ENCODE measurements around the gene WDPCP.
"Not testable (repeated sequence)": the region's sequence is repeated elsewhere in the genome, so short reads cannot be mapped to it uniquely, and the experiment has no call there.

Gene WDPCP

DNA sequence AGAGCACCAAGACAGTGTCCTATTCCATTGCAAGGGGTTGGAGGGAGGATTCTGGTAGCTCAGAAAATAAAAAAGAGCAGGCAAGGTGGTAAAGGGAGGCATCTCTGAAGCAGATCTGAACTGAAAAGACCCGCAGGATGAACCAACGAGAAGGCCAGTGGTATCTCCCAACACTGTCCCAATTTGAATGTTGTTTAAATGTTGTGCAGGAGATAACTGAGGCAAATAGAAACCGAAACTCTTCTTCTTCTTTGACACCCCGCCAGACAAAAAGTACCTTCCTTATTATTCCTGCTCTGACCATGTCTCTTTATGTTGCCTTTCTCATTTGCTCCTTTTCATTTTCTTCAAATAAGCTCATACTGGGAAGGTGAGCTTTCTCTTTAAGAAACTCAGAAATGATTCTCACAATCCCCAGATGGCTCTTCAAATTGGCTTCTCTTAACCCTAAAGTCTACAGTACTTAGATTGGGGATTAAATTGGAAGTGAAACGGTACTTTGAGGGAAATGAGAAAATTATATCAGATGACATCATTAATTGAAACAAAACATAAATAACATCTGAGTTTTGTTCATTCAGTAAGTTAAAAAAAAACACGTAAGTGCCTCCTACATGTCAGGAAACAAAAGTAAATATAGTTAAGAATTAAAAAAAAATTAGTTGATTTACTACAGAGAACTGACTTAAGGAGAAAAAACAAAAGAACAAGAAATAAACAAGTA lies 143.6 kb downstream of the WDPCP start:
- no peak for DNase-seq (ENCODE audit: low spot score)

DNA sequence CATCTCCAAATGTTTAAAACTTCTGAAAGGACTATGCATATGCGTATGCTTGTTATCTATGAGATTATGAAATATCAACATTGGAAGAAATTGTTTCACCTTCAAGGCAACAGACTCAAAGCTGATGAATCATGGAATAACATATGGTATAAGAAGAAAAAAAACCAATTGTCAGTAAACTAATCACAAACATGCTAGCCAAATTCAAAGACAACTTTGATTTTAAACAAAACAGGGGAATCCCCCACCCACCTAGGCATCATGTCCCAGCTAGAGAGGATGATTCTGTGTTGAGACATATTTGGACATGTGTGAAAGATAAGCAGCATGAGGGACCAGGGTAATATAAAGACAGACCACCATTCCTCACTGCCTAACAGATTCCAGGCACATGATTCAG lies 147.7 kb downstream of the WDPCP start:
- no peak for DNase-seq (ENCODE audit: low spot score)

DNA sequence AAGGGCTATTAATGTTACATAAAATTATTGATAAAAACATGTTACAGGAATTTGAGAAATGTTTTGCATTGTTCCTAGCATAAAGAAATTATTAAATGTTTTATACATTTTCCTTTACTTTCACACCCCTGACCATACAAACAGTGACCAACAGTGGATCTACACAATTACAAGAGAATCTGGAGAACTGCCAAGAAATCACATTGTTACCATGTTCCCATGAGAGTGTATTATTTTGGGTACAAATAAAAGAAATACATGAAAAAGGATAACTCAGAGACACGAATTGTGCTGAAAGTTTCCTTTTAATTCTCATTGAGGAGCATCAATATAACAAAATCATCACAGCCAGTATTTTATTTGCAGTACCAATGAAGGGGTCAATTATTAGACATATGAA lies 150.1 kb downstream of the WDPCP start:
- no peak for DNase-seq (ENCODE audit: low spot score)

DNA sequence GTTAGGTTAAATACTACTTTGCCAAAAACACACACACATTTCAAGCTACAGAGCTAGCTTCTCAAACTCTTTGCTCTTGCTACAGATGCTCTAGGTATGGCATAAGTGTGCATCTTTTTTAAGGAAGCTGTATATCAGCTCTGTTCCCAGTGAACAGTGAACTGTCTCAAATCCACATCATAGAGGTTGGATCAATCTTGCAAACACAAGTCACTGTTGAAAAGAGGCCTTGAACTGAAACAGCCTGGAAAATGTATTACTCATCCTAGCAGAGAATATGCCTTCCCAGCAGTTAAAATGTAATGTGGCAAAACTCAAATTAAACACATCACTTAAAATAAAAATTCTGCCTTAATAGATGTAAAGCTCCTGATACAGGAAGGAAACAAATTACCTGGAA lies 151.8 kb downstream of the WDPCP start:
- no peak for DNase-seq (ENCODE audit: low spot score)

DNA sequence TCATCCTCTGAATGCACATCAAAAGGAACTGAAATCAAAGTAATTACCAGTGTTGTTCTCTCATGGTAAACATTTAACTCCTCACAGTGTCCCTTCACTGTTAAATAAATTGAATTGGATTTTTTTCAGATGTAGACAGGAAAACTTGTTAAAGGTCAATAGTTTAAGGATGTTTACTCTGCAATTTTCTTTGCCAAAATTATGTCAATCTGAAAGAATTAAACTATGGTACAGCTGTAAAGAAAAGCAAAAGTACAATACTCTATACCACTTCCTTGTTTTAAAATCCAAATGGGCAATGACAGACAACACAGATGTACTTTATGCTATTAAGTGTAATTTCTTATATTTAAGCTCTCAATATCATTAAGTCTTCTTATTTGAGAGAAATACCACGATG lies 153.2 kb downstream of the WDPCP start:
- no peak for DNase-seq (ENCODE audit: low spot score)

DNA sequence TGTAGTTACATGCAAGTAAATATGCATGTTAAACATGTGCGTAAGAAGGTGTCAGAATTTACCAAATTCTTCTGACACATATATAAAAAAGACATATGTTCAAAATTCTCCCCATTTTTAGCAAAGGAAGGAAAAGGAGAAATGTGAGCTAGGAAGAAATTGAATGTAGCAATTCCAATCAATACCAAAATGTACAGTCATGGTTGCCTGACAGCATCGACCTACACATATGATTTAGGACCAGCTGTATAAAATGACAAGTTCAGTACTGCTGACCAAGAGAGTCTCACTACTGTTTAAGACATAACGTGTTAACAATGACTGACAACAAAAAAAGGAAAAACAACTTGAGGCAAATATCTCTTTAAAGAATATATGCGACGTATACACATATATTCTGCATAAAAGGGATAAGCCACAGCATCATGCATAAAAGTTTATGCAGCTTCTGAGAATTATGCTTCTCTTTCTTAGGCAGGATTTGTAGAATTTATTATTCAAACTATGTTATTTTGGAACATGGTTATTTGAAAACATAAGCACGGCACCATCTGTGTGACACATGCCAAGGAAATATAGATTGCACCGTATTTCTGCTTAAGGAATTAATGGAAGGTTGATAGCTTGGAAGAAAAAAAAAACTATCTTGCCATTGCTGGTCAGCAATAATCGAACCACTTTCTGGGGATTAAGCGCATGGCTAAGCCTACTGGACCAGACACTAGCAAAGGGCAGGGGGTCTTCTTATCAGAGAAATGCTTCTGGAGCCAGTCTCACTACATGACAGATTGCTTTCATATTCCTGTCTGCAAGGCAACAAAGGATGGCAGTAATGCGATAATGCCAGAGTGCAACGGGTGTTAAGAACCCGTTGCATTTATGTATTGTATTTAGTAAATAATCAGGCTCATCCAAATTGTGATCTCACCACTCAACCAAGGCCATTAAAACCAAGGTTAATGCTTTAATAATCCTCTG lies 154.0 kb downstream of the WDPCP start:
- no peak for DNase-seq (ENCODE audit: low spot score)

DNA sequence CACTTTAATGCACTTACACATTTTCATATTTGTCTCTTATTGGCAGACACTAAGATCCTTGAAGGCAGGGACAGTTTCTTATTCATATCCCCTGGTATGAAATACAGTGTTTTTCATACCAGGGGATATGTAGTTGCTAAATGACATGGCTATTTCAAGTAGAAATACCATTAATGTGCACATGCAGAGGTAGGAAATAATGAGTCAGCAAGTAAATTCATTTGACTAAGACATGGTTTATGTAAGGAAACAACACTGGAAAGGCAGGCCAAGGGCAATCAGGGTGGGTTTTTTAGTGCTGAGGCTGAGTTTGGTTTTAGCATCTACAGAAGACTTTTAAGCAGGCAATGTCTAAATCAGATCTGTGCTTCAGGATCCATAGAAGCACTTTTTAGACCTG lies 155.9 kb downstream of the WDPCP start:
- DNase-seq (ENCODE audit: low spot score), result no peak

DNA sequence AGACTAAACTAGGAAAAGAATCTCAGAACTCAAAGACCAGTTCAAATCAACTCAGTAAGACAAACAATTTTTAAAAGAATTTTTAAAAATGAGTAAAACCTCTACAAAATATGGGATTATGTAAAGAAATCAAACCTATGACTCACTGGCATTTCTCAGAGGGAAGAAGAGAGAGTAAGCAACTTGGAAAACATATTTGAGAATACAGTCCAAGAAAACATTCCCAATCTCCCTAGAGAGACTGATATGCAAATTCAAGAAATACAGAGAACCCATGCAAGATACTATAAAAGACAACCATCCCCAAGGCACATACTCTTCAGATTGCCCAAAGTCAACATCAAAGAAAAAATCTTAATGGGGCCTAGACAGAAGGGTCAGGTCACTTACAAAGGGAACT lies 162.7 kb downstream of the WDPCP start:
- no peak for DNase-seq (ENCODE audit: low spot score)

DNA sequence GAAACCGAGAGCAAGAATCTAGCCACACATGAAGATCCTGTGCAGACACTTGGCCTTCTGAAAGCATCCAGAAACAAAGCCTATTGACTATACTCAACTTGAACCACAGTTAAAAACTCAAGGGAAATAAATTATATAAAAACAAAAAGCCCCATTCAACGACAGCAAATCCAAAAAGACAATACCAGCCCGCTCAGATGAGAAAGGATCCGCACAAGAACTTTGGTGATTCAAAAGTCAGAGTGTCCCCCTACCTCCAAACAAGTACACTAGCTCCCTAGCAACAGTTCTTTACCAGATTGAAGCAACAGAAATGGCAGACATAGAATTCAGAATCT lies 163.2 kb downstream of the WDPCP start:
- DNase-seq (ENCODE audit: low spot score), result no peak

DNA sequence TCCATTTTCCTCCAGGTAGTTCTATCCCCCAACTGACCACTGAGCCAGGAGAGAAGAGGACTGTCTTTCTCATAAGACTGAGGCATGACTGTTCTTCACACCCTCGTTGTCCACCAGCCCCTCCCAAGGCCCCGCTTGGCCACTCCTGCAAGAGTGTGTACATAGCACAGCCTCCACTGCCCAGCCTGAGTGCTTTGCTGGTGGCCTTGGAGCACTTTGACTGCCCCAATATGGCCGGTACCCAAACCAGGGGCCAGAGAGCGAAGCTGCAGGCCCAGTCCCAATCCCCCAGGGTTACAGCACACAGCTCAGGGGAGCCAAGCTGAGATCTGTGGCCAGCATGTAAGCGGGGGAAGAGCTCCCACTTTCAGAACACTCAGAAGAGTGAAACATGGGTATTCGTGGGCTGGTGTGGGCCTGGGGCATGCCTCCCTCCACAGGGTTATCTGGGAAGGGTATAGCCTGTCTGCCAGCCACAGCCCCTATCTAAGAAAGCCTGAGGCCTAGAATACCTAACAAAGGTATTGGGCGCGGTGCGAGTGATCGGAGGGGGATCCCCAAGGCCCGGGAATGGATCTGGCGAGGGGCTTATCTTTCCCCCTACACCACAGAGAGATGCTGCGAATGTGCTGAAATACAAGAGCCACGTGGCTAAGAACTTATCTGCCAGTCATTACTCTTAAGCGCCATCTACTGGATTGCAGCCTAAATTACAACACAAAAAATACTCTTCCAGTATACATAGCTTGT lies 163.8 kb downstream of the WDPCP start:
- DNase-seq (ENCODE audit: low spot score), result peak; percentile 34

DNA sequence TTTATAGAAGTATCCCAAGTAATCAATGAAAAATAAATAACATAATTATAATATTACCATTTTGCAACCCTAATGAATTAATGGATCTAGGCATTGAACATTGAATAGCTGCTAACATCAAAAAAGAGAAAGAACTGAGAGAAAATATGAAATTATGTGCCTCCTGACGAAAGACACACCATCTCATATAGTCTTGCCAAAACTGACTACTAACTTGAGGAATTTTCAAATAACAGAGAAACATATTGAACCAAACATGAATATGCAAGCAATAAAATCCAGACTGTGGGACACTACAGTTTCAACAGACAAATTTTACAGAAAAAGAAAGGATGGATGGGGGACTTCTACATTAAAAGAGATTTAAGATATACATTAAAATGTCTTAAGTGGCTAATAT lies 165.7 kb downstream of the WDPCP start:
- DNase-seq (ENCODE audit: low spot score), result no peak

DNA sequence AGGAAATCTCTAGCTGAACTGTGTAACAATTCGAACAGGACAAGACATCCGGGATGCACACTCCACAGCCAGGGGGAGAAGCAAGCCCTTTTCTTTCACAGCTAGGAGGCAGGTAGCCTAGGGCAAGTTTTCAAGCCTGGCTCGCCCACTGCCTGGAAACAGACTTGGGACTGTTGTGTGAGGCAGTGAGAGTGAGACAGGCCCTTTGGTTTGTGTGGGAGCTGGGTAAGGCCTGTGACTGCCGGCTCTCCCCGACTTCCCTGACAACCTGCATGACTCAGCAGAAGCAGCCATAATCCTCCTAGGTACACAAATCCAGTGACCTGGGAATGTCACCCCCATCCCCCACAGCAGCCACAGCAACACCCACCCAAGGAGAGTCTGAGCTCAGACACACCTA lies 179.7 kb downstream of the WDPCP start:
- no peak for DNase-seq (ENCODE audit: low spot score)

DNA sequence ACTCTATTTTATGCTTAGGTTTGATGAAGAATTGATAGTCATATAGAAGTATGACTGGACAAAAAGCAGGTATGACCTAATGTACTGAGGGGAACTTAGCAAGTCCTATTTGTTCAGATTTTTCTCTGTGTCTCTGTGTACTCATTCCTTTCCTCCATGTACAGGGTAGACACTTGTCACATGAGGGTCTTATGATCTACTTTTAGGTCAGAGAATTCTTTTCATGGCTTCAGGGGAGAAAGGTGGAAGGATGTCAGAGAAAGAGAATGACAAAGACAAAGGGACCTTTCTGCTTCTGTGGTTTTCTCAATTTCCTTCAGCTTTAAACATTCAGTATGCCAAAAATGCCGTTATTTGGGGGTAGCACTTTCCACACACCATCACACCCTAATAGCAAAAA lies 181.6 kb downstream of the WDPCP start:
- DNase-seq (ENCODE audit: low spot score), result no peak

DNA sequence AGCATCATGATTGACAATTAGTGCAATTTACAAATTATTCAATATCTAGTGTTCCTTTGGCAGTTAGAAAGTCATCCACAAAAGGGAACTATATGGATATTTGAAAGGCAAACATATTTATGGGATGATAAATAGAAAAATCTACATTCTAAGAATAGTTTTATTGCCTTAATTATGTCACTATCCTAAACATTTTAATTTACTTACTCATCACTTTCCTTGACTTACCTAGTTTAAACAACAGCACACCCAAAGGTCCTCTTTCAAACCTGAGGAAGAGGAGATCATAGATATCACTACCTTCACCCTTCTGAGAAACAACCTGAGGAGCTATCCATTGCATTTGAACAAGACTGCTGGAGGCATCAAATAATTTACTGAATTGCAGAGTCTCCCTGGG lies 184.5 kb downstream of the WDPCP start:
- no peak for DNase-seq (ENCODE audit: low spot score)

DNA sequence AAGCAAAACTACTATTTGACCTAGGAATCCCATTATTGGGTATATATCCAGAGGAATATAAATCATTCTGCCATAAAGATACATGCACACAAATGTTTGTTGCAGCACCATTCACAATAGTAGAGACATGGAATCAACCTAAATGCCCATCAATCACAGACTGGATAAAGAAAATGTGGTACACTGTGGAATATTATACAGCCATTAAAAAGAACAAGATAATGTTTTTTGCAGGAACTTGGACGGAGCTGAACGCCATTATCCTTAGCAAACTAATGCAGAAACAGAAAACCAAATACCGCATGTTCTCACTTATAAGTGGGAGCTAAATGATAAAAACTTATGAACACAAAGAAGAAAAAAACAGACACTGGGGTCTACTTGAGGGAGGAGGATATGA lies 185.4 kb downstream of the WDPCP start:
- not testable (repeated sequence) for DNase-seq (ENCODE audit: low spot score)

DNA sequence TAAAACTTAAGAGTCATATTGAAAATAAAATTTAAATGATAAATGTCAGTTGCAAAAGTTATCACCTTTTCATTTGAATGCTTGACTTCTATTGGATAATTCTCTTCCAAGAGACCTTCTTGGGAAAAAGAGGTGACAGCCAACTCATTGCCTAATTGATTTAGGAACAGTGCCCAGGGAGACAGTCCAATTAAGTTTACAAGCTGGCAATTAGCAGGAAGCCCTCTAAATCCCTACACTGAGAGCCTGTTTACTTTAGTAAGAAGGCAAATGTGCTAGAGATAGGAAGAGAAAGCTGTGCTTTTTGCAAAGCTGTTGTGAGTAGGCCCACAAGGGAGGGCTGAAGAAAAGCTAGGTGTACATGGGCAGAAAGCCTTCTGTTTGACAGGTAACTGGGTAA lies 189.1 kb downstream of the WDPCP start:
- DNase-seq (ENCODE audit: low spot score), result no peak

DNA sequence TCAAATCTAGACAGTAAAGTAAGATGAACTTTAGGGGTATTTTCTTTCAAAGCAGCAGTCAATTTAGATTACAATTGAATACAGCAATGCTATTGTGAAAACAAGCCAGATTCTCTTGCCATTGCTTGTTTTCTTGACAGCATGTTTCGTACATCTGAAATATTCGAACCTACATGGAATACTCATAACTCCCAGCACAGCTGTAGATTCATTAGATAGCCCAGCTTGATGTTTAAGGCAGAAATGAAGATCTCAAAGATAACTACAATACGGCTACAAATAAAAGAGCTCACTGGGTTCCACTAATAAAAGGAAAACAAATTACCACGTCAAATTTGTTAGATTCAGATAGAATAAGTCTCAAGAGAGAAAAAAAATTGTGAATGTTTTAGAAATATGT lies 208.8 kb downstream of the WDPCP start:
- no peak for DNase-seq (ENCODE audit: low spot score)

DNA sequence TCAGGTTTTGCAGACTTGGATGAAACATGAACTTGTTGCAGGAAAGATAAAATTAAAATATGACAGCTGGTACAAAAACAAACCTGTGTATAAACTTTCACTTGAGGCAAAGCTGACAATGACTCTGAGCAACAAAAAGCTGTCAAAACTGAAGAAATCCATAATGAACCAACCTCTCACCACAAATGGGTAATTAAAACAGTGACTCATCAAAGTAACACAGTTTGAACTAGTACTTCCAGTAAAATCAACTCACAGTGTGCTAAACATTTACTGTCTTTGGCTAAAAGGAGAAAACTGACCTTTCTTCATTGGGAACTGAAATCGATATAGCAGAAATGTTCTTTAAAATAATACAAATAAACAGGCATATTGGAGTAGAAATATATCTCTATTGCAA lies 209.7 kb downstream of the WDPCP start:
- DNase-seq (ENCODE audit: low spot score), result no peak

DNA sequence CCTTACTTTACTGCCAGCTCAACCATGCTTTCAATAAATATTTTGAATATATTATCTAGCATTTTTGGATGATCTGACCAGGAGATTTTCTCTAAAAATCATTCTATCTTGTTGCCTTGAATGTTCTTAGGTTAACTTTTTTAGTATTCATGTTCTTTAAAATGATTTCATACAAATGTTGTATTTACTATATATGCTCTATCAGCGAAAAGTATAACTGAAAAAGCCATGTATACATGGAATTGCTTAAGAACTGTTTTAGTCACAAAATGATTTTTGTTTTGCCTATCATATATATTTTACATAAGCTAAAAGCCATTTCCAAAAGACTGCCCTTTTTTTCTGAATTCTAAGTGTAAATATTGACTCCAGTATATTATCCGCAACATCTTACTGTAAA lies 213.9 kb downstream of the WDPCP start:
- no peak for DNase-seq (ENCODE audit: low spot score)

DNA sequence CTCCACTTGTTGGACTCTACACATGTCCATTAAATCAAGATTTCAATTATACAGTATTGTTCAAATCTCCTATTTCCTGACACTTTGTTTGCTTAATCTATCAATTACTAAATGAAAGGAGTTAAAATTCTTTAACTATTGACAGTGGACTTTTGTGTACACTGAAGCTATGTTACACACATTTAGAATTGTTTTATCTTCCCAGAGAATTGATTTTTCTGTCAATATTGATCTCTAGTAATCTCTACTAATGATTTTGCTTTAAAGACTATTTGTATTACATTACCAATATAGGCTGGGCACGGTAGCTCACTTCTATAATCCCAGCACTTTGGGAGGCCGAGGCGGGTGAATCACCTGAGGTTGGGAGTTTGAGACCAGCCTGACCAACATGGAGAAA lies 215.7 kb downstream of the WDPCP start:
- DNase-seq (ENCODE audit: low spot score), result no peak

DNA sequence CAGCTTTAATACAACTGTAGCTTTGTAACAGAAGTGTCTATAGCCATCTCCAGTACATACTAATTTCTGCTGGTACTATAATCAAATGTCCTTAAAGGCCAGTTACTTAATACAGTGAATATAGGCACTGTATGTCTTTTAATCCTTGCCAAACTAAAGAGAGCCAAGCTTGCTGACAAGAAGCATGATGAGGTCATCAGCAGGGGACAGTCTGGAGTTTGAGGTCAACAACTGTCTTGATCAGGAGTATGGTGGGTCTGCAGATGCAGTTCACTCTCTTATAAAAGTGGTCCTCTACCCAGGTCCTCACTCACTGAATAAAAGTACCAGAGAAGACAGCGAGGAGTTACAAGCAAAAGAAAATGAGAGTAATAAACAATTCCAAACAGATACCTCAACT lies 219.1 kb downstream of the WDPCP start:
- DNase-seq (ENCODE audit: low spot score), result no peak

DNA sequence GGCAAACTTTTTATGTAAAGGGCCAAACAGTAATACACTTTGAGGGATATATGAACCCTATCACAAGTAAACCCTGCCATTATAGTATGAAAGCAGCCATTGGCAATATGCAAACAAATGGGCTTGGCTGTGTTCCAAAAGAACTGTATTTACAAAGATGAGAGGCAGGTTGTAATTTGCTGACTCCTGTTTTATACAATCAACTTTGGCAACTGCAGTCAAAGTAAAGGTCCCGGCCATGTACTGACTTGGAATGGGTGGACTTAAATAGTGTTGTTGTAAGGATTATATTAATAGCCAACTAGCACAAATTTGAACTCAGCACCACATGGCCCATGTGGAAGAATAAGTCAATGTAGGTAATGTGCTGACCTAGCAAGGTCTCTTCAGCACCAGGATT lies 223.4 kb downstream of the WDPCP start:
- no peak for DNase-seq (ENCODE audit: low spot score)

DNA sequence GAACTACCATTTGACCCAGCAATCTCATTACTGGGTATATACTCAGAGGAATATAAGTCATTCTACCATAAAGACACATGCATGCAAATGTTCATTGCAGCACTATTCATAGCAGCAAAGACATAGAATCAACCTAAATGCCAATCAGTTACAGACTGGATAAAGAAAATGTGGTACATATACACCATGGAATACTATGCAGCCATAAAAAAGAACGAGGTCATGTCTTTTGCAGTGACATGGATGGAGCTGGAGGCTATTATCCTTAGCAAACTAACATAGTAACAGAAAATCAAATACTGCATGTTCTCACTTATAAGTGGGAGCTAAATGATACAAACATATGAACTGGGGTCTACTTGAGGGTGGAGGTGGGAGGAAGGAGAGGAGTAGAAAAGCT lies 230.6 kb downstream of the WDPCP start:
- not testable (repeated sequence) for DNase-seq (ENCODE audit: low spot score)
